ENCODE results near the gene KRTCAP2.
"Not testable (repeated sequence)": the region's sequence is repeated elsewhere in the genome, so short reads cannot be mapped to it uniquely, and the experiment has no call there.

KRTCAP2 gene

DNA sequence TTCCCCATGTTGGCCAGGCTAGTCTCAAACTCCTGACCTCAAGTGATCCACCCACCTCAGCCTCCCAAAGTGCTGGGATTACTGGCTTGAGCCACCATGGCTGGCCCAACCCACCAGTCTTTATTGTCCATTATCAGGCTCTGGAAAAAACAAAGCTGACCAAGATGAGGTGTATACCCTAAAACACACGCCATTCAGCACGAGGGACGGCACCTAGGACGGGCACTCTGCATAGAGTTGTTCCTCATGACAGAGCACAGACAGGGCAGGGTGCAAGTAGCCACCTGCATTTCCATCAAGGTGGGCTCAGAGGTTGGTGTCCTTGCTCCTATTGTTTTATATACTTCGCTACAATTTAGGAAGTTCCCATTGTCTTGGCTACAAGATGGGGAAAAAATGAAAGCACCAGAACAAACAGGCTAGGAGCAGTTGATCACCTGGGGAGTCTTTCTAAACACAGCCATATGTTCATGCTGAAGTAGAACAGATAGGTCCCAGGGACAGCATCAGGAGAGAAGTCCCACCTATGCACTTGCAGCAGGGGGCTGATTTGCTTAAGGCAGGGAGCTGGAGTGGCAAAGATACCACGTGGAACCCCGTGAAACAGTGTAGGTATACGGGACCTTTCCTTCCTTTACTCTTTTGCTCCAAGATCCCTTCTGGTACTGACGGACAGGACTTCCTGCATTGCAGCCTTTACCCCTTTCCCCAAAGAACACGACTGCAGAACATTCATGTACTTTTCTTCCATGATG, 4.5 kb downstream of the KRTCAP2 start:
- no peak for DNase-seq (ENCODE audit: low read depth in 3 of 3)

DNA sequence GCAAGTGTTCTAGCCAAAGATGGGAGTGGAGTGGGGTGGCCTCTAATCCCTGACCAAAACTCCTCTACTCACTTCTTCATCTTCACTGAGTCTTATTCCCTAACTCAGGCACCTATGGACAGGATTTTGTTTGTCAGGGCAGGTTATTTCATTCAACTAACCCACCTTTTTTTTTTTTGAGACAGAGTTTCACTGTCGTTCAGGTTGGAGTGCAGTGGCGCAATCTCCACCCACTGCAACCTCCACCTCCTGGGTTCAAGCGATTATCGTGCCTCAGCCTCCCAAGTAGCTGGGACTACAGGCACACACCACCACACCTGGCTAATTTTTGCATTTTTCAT, 5.0 kb downstream of the KRTCAP2 start:
- not testable (repeated sequence) for DNase-seq (ENCODE audit: low read depth in 3 of 3)

GRCh38 chr1:155167166-155168104, 5.7 kb downstream of the KRTCAP2 start:
- DNase-seq (ENCODE audit: low read depth in 3 of 3): peak; percentile 77 to 84 (median 83)

DNA sequence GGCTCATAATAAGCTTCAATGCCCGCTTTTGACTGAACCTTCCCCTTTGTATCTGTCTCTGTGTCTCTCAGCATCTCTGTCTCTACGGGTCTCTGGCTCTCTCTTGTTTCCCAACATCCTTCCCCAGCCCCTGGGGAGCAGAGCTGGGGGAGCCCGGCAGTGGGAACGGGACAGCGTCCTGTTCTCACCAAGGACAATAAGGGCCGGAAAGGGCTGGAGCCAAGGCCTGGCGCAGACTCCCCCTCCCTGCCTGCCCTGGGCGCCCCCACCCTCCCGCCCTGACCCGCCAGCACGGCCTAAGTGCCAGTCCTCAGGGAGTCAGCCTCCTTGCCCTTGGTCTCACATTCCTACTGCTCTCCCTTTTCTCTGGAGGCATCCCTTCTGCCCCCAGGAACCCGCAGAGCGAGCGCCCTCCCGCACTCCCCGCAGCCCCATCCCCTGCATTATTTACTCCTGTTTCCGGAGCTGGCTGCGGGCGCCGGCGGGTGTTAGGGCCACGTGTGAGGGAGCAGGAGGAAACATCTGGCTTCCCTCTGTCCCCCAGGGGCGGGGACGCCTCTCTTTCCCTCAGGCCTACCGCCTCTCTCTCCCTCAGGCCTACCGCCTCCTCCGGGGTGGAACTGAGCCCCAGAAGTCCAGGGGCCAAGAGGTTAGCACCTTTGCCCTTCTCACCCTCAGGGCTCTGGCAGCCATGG, 6.5 kb downstream of the KRTCAP2 start:
- DNase-seq (ENCODE audit: low read depth in 3 of 3): no peak

DNA sequence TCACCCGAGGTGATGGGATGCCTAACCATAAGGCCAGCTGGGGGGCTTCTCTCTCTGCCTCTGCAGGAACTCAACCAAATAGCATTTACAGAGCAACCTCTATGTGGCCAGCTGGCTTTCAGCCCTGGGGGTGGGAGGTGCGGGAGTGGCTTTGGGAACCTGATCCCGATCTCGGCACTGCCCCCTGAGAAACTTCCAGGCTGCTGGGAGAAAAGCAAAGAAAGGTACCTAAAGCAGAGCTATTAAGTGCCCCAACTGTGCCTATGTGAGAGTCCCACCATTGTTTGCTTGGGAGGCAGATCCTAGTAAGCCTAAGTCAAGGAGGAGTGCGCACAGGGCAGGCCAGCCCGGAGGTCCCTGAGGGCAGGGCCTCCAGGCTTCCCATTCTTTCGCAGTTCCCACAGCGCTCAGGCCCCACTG, 7.0 kb downstream of the KRTCAP2 start:
- DNase-seq (ENCODE audit: low read depth in 3 of 3): no peak

DNA sequence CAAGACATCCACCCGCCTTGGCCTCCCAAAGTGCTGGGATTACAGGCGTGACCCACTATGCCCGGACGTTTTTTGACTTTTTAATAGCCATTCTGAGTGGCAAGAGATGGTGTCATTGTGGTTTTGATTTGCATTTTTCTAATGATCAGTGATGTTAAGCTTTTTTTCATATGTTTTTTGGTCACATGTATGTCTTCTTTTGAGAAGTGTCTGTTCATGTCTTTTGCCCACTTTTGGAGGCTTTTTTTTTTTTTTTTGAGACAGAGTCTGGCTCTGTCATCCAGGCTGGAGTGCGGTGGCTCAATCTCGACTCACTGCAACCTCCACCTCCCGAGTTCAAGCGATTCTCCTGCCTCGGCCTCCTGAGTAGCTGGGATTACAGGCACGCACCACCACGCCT, 8.5 kb downstream of the KRTCAP2 start:
- DNase-seq (ENCODE audit: low read depth in 3 of 3): not testable (repeated sequence)

GRCh38 chr1:155163785-155164184, 9.3 kb downstream of the KRTCAP2 start:
- DNase-seq (ENCODE audit: low read depth in 3 of 3): not testable (repeated sequence)

DNA sequence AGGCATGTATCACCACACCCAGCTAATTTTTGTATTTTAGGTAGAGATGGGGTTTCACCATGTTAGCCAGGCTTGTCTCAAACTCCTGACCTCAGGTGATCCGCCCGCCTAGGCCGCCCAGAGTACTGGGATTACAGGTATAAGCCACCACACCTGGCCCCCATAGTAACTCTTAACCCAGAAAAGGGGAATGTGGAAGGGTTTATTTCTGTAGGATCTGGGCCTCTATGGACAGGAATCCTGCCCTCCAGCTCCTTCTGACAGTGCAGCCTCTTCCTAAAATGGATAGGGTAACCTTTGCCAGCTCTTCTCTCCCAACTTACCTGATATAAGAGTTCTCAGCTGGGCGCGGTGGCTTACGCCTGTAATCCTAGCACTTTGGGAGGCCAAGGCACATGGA, 10.5 kb downstream of the KRTCAP2 start:
- not testable (repeated sequence) for DNase-seq (ENCODE audit: low read depth in 3 of 3)

GRCh38 chr1:155160128-155160527, 13.0 kb downstream of the KRTCAP2 start:
- no peak for DNase-seq (ENCODE audit: low read depth in 3 of 3)

DNA sequence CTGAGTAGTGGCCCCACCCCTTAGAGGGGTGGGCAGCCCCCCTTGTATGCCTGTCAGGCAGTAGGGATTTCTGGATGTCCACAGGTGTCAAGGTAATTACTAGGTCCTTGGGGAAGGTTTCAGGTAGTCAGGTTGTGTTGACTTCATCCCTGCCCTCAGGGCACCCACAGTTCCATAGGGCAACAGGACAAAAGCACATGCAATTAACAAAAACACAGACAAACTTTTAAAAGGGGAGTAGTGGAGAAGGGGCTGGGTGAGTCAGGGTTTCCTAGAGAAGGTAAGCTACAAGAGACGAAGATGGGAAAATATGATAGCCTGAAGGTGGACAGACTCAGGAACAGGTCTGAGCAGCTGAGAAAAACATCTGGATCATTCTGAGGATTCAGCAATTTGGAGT, 14.1 kb downstream of the KRTCAP2 start:
- no peak for DNase-seq (ENCODE audit: low read depth in 3 of 3)

DNA sequence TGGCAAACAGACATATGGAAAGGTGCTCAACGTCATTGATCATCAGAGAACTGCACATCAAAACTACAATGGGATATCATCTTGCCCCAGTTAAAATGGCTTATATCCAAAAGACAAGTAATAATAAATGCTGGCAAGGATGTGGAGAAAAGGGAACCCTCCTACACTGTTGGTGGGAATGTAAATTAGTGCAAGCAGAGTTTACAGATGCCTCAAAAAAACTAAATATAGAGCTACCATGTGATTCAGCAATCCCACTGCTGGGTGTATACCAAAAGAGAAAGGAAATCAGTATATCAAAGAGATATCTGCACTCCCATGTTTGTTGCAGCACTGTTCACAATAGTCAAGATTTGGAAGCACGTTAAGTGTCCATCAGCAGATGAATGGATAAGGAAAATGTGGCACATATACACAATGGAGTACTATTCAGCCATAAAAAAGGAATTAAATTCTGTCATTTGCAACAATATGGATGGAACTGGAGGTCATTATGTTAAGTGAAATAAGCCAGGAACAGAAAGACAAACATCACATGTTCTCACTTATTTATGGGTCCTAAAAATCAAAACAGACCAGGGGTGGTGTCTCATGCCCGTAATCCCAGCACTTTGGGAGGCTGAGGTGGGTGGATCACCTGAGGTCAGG, 17.0 kb downstream of the KRTCAP2 start:
- DNase-seq (ENCODE audit: low read depth in 3 of 3): not testable (repeated sequence)

DNA sequence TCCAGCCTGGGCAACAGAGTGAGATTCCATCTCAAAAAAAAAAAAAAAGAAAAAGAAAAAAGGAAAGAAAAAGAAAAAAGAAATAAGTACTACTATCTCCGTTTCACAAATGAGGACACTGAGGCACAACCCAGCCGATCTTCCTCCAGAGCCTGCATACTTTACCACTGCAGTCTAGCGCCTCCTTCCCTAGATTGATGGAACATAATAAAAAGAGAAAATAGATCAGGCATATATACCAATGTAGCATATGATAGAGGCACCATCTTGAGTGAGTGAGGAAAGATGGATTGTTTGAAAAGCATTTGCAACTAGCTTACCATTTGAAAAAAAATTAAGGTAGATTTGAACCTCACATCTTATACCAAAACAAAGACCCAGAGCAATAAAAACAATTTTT, 27.6 kb downstream of the KRTCAP2 start:
- no peak for DNase-seq (ENCODE audit: low read depth in 3 of 3)

DNA sequence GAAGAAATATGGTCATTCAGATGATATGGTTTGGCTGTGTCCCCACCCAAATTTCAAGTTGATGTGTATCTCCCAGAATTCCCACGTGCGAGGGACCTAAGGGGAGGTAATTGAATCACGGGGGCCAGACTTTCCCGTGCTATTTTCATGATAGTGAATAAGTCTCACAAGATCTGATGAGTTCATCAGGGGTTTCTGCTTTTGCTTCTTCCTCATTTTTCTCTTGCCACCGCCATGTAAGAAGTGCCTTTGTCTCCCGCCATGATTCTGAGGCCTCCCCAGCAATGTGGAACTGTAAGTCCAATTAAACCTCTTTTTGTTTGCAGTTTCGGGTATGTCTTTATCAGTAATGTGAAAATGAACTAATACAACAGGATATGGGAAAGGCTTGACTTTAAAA, 31.4 kb downstream of the KRTCAP2 start:
- DNase-seq (ENCODE audit: low read depth in 3 of 3): no peak

GRCh38 chr1:155140630-155140953, 32.5 kb downstream of the KRTCAP2 start:
- DNase-seq (ENCODE audit: low read depth in 3 of 3): no peak

DNA sequence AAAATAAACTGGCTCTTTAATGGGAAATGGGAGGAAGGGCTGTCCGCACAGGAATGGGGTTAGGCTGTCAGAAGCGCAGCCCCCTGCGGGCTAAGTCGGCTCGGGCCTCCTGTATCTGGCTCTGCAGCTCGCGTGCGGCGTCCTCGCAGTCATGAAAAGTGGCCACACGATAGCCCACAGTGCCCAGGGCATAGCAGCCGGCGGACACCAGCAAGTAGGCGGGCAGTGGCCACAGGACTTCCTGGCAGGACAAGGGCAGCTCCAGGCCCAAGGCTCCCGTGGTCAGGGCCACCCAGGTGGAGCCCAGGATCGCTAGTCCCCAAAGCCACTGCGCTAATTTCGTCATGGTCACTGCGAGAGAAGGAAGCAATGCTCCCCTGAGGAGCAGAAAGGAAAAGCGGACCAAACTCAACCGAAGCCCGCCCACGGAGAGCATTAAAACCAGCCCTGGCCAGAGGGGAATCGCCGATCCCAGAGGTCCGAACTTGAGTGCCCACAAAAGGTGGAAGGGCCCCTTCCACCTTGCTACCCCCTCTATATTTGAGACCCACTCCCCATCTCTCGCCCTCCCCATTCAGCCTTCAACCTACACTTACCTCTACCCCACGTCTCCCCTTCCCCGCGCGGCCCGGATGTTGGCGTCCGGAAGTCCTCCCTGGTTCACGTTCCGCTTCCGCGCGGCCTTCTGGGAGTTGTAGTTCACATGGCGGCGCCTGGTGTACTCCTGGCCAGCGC, 33.0 kb downstream of the KRTCAP2 start, which contains the start of gene DPM3:
DPM3 (minus strand) TSS at position 637 of the 735 bp plus-strand sequence; CDS start at position 346, 291 bp downstream.
- peak; percentile 78 to 90 (median 84) for DNase-seq (ENCODE audit: low read depth in 3 of 3)

DNA sequence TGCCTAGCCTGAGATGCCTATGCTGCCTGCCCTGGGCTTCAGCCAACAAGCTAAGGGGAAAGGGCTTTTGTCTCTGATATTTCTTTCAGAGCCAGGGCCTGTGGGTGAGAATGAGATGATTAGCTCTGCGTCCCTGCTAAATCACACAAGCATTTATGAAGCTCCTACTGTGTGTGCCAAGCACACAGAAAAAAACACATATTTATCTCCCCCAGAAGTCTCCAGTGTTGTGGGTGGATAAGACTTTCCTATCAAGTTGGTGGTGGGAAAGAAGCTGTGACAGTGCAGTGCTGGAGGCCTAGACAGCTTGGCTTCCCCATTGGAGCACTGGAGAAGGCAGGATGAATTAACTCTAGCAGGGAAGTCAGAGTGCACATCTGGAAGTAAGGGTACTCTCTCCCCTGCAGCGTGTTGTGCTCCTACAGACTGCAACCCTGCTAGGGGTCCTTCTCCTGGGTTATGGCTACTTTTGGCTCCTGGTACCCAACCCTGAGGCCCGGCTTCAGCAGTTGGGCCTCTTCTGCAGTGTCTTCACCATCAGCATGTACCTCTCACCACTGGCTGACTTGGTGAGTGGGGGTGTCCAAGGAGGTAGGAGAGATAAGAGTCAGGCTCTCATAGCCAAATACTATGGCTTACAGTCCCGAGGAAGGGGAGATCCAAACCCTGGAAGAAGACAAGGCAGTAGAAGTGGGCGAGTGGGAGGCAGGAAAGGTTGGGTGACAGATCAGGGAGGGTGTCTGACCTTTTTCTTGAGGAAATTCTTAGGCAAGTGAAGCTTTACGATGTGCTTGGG, 35.8 kb downstream of the KRTCAP2 start:
- no peak for DNase-seq (ENCODE audit: low read depth in 3 of 3)

DNA sequence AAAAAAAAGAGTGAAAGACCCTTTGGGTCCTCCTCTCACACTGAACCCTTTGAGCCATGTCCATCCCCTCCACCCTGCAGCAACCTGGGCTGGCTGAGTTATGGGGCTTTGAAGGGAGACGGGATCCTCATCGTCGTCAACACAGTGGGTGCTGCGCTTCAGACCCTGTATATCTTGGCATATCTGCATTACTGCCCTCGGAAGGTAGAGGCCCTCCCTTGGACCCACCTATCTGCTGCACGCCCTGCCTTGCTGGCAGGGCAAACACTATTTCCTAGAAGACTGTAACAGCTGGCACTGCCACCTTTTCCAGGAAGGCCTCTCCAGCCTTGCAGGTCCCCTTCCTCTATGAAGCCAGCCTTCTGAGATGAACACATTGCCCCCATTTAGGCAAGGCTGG, 36.4 kb downstream of the KRTCAP2 start:
- no peak for DNase-seq (ENCODE audit: low read depth in 3 of 3)

- peak; percentile 89 to 92 (median 90) for DNase-seq (ENCODE audit: low read depth in 3 of 3)
Measured at GRCh38 chr1:155135415-155136028, 37.6 kb downstream of the KRTCAP2 start, which contains the start of gene SLC50A1. TSS of gene SLC50A1 (plus strand) at chr1:155135852. CDS start at chr1:155135912, 60 bp downstream.

DNA sequence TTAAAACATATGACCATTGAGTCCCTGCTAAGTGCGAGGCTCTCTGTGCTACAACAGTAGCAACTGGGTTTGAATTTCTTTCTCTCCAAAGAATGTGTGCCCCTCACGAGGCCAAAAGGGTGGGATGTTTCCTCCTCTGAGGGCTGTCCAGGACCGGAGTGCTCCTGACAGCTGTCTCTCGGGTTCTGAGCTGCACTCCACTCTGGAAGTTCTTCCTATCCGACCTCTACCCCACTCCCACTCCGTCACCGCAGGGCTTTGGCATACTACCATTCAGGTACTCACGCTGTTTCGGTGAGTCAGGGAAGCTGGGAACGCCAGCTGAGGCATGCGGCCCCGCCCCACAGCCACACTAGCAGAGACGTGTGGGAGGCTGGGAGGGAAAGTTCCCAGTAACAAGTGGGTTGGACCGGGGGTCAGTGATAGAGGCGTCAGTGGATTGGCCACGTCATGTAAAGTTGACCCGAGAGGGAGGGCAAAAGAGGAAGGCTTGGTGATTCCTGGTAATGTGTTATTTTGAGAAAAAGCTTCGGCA, 38.2 kb downstream of the KRTCAP2 start:
- peak; percentile 68 to 78 (median 75) for DNase-seq (ENCODE audit: low read depth in 3 of 3)
